Measurements from ENCODE around the gene CCDC197.

Gene CCDC197

GRCh38 chr14:94043111-94043755 is 46.1 kb downstream of the CCDC197 start:
- DNase-seq = no peak
- Histone ChIP-seq H3K9me3 (replicated peaks; ENCODE audit: insufficient read depth, low read length) (no peaks in the 10 kb centered on the region), H4K20me1 (ENCODE audit: insufficient read depth, low read length) (no peaks in the 10 kb centered on the region)

GRCh38 chr14:94043756-94044475 is 46.8 kb downstream of the CCDC197 start:
- H3K36me3 ChIP-seq (replicated peaks; ENCODE audit: insufficient read depth, low read length) = no peaks in the 10 kb centered on the region

More at GRCh38 chr14:94043111-94043755, 46.1 kb downstream of the CCDC197 start:
- Histone ChIP-seq H3K4me2 (ENCODE audit: low read depth, low read length) (no peak overlapping the region), H2AFZ (ENCODE audit: low read length) (no peak overlapping the region), H3K9me2 (replicated peaks; ENCODE audit: insufficient read depth, low read length) (no peaks in the 10 kb centered on the region), H3K27ac (ENCODE audit: low read length) (no peak overlapping the region), H3F3A (ENCODE audit: insufficient read depth, low read length) (no peaks in the 10 kb centered on the region), H3K4me1 (ENCODE audit: low read length) (no peaks in the 10 kb centered on the region), H3K27me3 (replicated peaks; ENCODE audit: insufficient read depth, low read length) (no peaks in the 10 kb centered on the region), H3K79me2 (ENCODE audit: low read length) (no peaks in the 10 kb centered on the region), H3K4me3 (ENCODE audit: low read length) (no peak overlapping the region), H3K36me3 (replicated peaks; ENCODE audit: insufficient read depth, low read length) (no peaks in the 10 kb centered on the region), H3K9ac (ENCODE audit: low read length) (no peak overlapping the region)
- no peak for TF ChIP-seq EZH2 (optimal IDR thresholded peaks at IDR 0.05; ENCODE audit: low read depth, low read length)
- TF ChIP-seq EZH2phosphoT487 (IDR thresholded peaks at IDR 0.05; ENCODE audit: low read length) = no peak
- no peak for TF ChIP-seq CTCF (IDR thresholded peaks at IDR 0.05; ENCODE audit: low read length)

GRCh38 chr14:94044476-94045091 is 47.5 kb downstream of the CCDC197 start:
- Histone ChIP-seq H3K27ac (ENCODE audit: low read length) (no peak overlapping the region), H3K9me3 (replicated peaks; ENCODE audit: insufficient read depth, low read length) (no peaks in the 10 kb centered on the region), H3K79me2 (ENCODE audit: low read length) (no peaks in the 10 kb centered on the region), H4K20me1 (ENCODE audit: insufficient read depth, low read length) (no peaks in the 10 kb centered on the region), H3F3A (ENCODE audit: insufficient read depth, low read length) (no peaks in the 10 kb centered on the region), H3K36me3 (replicated peaks; ENCODE audit: insufficient read depth, low read length) (no peaks in the 10 kb centered on the region), H3K27me3 (replicated peaks; ENCODE audit: insufficient read depth, low read length) (no peaks in the 10 kb centered on the region), H2AFZ (ENCODE audit: low read length) (no peak overlapping the region), H3K9me2 (replicated peaks; ENCODE audit: insufficient read depth, low read length) (no peaks in the 10 kb centered on the region), H3K4me1 (ENCODE audit: low read length) (no peaks in the 10 kb centered on the region), H3K4me3 (ENCODE audit: low read length) (no peak overlapping the region), H3K4me2 (ENCODE audit: low read depth, low read length) (no peak overlapping the region), H3K9ac (ENCODE audit: low read length) (no peak overlapping the region)
- TF ChIP-seq CTCF (IDR thresholded peaks at IDR 0.05; ENCODE audit: low read length) (no peak), EZH2 (optimal IDR thresholded peaks at IDR 0.05; ENCODE audit: low read depth, low read length) (no peak), EZH2phosphoT487 (IDR thresholded peaks at IDR 0.05; ENCODE audit: low read length) (no peak)
- DNase-seq = no peak

More at GRCh38 chr14:94043756-94044475, 46.8 kb downstream of the CCDC197 start:
- Histone ChIP-seq H3K79me2 (ENCODE audit: low read length) (no peaks in the 10 kb centered on the region), H3K27me3 (replicated peaks; ENCODE audit: insufficient read depth, low read length) (no peaks in the 10 kb centered on the region), H4K20me1 (ENCODE audit: insufficient read depth, low read length) (no peaks in the 10 kb centered on the region), H3K4me3 (ENCODE audit: low read length) (no peak overlapping the region), H2AFZ (ENCODE audit: low read length) (no peak overlapping the region), H3F3A (ENCODE audit: insufficient read depth, low read length) (no peaks in the 10 kb centered on the region), H3K4me1 (ENCODE audit: low read length) (no peaks in the 10 kb centered on the region), H3K27ac (ENCODE audit: low read length) (no peak overlapping the region), H3K9me3 (replicated peaks; ENCODE audit: insufficient read depth, low read length) (no peaks in the 10 kb centered on the region), H3K4me2 (ENCODE audit: low read depth, low read length) (no peak overlapping the region), H3K9me2 (replicated peaks; ENCODE audit: insufficient read depth, low read length) (no peaks in the 10 kb centered on the region), H3K9ac (ENCODE audit: low read length) (no peak overlapping the region)
- DNase-seq = no peak
- TF ChIP-seq EZH2phosphoT487 (IDR thresholded peaks at IDR 0.05; ENCODE audit: low read length) (no peak), CTCF (IDR thresholded peaks at IDR 0.05; ENCODE audit: low read length) (no peak), EZH2 (optimal IDR thresholded peaks at IDR 0.05; ENCODE audit: low read depth, low read length) (no peak)
